Measurements from ENCODE around the gene KIF13A. TPM values are rescaled to one million over a fixed set of nuclear protein-coding genes. Genes with fewer than 3 reads are reported as not detected.
"Not testable (repeated sequence)": the region's sequence is repeated elsewhere in the genome, so short reads cannot be mapped to it uniquely, and the experiment has no call there.

KIF13A gene
- total and polyA plus RNA-seq, 10 donors = 3.7 to 32.0 (median 19.9) TPM

GRCh38 chr6:17816921-17817611 lies 170.4 kb downstream of the KIF13A start:
- intact Hi-C loops (cut with DNase I; ENCODE audit: low total_unique reads) = no loop called here
- no peak for DNase-seq

GRCh38 chr6:17813542-17813941 lies 173.9 kb downstream of the KIF13A start:
- no peak for DNase-seq
- WGBS, 5 donors = 93 to 98% (median 95%) methylated on average over 6 of the region's 6 CpGs

More at GRCh38 chr6:17816921-17817611, 170.4 kb downstream of the KIF13A start:
- H3K4me3 ChIP-seq = no peak overlapping the region
- TF ChIP-seq POLR2A (IDR thresholded peaks at IDR 0.05) (no peak), CTCF (IDR thresholded peaks at IDR 0.05 in 8 of 11, conservative IDR thresholded peaks at IDR 0.05 in 3 of 11) (no peak)
- no peaks in the 10 kb centered on the region for H3K4me1 ChIP-seq
- WGBS, 5 donors = 85 to 91% (median 89%) methylated on average over 14 of the region's 14 CpGs
- peaks cover 0 to 51% (median 8%) of the 10 kb centered on the region in 6 donors for H3K36me3 ChIP-seq
- H3K27me3 ChIP-seq (replicated peaks in 1 of 7) = no peaks in the 10 kb centered on the region
- H3K9me3 ChIP-seq = no peaks in the 10 kb centered on the region
- no peak overlapping the region for H3K27ac ChIP-seq

GRCh38 chr6:17812311-17812710 lies 175.1 kb downstream of the KIF13A start:
- no peak overlapping the region for H3K27ac ChIP-seq
- TF ChIP-seq POLR2AphosphoS5 (IDR thresholded peaks at IDR 0.05) (no peak), CTCF (IDR thresholded peaks at IDR 0.05 in 8 of 11, conservative IDR thresholded peaks at IDR 0.05 in 3 of 11) (no peak), POLR2A (IDR thresholded peaks at IDR 0.05) (no peak)
- intact Hi-C loops (cut with DNase I; ENCODE audit: low total_unique reads) = no loop called here
- no peaks in the 10 kb centered on the region for H3K27me3 ChIP-seq (replicated peaks in 1 of 7)
- H3K4me1 ChIP-seq = no peaks in the 10 kb centered on the region
- no peak for DNase-seq
- H3K36me3 ChIP-seq = peaks cover 0 to 61% (median 8%) of the 10 kb centered on the region in 6 donors
- WGBS, 5 donors = 91 to 95% (median 95%) methylated on average over 8 of the region's 8 CpGs
- H3K9me3 ChIP-seq = peaks cover 0 to 10% (median 7%) of the 10 kb centered on the region in 8 donors
- no peak overlapping the region for H3K4me3 ChIP-seq

More at GRCh38 chr6:17813542-17813941, 173.9 kb downstream of the KIF13A start:
- H3K4me3 ChIP-seq = no peak overlapping the region
- H3K4me1 ChIP-seq = no peaks in the 10 kb centered on the region
- H3K9me3 ChIP-seq = no peaks in the 10 kb centered on the region
- no peaks in the 10 kb centered on the region for H3K27me3 ChIP-seq (replicated peaks in 1 of 7)
- TF ChIP-seq POLR2A (IDR thresholded peaks at IDR 0.05) (no peak), CTCF (IDR thresholded peaks at IDR 0.05 in 8 of 11, conservative IDR thresholded peaks at IDR 0.05 in 3 of 11) (no peak), POLR2AphosphoS5 (IDR thresholded peaks at IDR 0.05) (no peak)
- peaks cover 0 to 50% (median 8%) of the 10 kb centered on the region in 6 donors for H3K36me3 ChIP-seq
- no peak overlapping the region for H3K27ac ChIP-seq
- intact Hi-C loops (cut with DNase I; ENCODE audit: low total_unique reads) = no loop called here

- intact Hi-C loops (cut with DNase I; ENCODE audit: low total_unique reads) = loop anchor here (10.0 kb wide), 1 partner anchor 654 kb away; no protein-coding TSS in a partner anchor
- Histone ChIP-seq H3K27me3 (replicated peaks in 1 of 7) (no peaks in the 10 kb centered on the region), H3K9me3 (peaks cover 0 to 12% (median 10%) of the 10 kb centered on the region in 8 donors), H3K4me3 (no peak overlapping the region), H3K27ac (no peak overlapping the region), H3K4me1 (peaks cover 0 to 6% (median 0%) of the 10 kb centered on the region in 6 donors), H3K36me3 (peaks cover 0 to 68% (median 2%) of the 10 kb centered on the region in 6 donors)
- WGBS, 5 donors = 66 to 84% (median 76%) methylated on average over 5 of the region's 5 CpGs
- no peak for DNase-seq
- TF ChIP-seq POLR2A (IDR thresholded peaks at IDR 0.05) = no peak
- no peak for TF ChIP-seq POLR2AphosphoS5 (IDR thresholded peaks at IDR 0.05)
- no peak for TF ChIP-seq CTCF (IDR thresholded peaks at IDR 0.05 in 8 of 11, conservative IDR thresholded peaks at IDR 0.05 in 3 of 11)
These were observed 178.8 kb downstream of the KIF13A start for GRCh38 chr6:17808609-17809008.

GRCh38 chr6:17807431-17807830 lies 180.0 kb downstream of the KIF13A start:
- Histone ChIP-seq H3K36me3 (peaks cover 0 to 70% (median 0%) of the 10 kb centered on the region in 6 donors), H3K9me3 (peaks cover 0 to 12% (median 10%) of the 10 kb centered on the region in 8 donors)
- not testable (repeated sequence) for H3K27ac ChIP-seq; DNase-seq; H3K4me1 ChIP-seq; H3K27me3 ChIP-seq (replicated peaks in 1 of 7); H3K4me3 ChIP-seq
- intact Hi-C loops (cut with DNase I; ENCODE audit: low total_unique reads) = loop anchor here (10.0 kb wide), 1 partner anchor 653 kb away; no protein-coding TSS in a partner anchor
- WGBS, 5 donors = 74 to 89% (median 87%) methylated on average over 5 of the region's 5 CpGs

Data from spleen (tissue), 11 donors.